HG02588 (cell line): ENCODE data around the gene GRHL3.

Source experiments
- ATAC-seq: cut with Tn5 transposase; IDR thresholded peaks from one replicate; pipeline ENCODE4 v1.9.1; 2021; ENCODE audit warnings: mild to moderate bottlenecking, moderate library complexity; ENCODE audit not compliant: unreplicated experiment

GRHL3 gene

DNA sequence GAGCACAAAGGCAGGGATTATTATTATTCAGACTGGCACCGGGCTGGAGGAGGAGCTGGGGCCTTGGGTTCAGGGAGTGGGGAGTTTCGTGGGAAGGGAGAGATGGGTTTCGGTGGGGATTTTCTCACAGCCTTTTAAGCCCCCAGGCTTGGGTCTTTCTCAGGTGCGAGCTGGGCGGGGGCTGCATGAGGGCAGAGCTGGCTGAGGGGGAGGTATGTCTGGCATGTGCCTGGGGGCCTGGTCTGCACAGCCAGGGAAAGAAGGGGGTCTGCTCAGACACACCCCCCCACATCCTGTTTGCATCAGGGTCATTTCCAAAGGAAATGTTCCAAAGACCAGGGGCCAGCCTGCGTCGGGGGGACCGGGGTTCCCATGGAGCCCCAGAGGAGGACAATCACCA lies 21.6 kb downstream of the GRHL3 start:
- no peak for ATAC-seq

DNA sequence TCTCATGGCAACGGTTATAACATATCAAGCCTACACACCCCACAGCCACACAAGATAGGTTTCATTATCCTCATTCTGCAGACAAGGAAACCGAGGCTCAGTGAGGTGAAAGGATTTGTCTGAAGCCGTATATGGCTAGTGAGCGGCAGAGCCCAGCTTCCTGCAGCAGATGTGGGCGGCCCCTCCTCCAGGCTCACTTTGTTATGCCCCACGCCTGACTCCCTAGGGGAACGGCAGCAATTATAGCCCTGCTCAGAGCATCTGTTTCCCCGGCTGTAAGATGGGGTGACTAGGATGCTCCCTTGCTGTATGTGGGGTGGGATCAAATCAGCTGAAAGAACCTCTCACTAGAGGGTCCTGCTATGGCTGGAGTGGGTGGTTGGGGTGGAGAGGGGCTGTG lies 22.1 kb downstream of the GRHL3 start:
- no peak for ATAC-seq

DNA sequence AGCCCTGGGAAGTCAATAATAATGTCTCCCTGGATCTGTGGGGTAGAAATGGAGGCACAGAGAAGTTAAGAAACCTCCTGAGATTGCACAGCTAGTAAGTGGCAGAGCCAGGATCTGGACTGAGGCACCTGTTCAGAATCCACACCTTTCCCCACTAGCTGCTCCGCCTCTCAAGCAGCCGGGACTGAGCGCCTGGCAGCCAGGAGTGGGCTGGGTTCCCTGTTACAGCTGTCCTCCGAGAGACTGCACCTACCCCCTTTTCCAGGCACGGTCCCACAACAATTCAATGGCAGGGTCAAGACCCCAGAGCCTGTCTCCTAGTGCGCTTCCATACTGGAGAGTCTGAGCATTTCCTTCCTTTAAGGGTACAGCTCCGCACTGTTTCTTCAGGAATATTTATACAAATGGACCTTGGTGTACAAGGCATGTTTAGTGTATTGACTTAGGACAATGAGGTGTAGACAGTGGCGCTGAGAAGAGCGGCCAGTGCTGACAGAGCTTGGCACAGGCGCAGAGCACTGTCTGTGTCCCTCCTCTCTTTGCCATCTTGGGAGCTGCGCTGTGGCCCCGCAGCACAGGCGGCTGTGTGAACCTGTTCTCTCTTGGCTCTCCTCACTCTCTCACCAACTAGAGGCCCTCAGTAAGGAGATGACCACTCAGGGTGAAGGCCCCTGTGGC lies 24.4 kb downstream of the GRHL3 start:
- no peak for ATAC-seq

DNA sequence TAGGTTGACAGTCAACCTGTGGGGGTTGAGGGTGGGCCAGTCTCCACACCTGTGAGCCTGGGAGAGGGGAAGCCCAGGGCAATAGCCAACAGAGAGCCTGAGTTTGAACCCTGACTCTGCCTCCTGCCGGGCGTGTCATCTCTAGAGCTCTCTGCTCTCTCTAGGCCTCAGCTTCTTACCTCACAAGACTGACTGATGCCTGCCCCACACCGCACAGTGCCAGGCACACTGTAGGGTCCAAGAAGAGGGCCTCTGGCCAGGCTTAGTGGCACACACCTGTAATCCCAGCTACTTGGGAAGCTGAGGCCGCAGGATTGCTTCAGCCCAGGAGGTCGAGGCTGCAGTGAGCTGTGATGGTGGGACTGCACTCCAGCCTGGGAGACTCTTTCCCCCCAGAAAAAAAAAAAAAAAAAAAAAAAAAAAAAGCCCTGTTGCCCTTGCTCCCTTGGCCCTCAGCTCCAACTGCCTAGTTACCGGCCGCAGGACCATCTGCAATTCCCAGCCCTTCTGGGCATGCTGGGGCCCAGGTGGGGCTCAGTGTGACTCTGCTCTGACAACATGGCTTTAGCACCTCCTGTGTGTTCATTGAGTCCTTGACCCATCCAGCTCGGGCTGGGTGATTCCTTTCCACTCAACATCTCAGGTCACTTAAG lies 25.1 kb downstream of the GRHL3 start:
- no peak for ATAC-seq

DNA sequence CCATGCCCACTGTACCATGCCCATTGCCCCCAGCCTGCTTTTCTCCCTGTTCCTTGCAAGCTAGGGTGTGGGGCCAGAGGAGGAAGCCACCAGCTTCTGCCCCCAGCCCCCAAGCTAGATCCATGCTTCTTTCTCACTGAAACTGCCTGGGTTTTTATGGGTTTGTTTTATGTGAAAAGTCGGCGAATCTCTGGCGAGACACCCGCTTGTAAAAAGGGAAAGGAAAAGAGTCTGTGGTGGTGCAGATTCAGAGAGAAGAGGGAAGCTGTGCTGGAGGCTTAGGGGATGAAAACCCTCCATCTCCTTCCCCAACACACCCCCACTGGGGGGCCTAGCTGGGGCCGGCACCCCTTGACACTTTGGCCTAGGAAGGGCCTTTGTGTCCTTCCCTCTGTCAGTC lies 26.2 kb downstream of the GRHL3 start:
- ATAC-seq = no peak

DNA sequence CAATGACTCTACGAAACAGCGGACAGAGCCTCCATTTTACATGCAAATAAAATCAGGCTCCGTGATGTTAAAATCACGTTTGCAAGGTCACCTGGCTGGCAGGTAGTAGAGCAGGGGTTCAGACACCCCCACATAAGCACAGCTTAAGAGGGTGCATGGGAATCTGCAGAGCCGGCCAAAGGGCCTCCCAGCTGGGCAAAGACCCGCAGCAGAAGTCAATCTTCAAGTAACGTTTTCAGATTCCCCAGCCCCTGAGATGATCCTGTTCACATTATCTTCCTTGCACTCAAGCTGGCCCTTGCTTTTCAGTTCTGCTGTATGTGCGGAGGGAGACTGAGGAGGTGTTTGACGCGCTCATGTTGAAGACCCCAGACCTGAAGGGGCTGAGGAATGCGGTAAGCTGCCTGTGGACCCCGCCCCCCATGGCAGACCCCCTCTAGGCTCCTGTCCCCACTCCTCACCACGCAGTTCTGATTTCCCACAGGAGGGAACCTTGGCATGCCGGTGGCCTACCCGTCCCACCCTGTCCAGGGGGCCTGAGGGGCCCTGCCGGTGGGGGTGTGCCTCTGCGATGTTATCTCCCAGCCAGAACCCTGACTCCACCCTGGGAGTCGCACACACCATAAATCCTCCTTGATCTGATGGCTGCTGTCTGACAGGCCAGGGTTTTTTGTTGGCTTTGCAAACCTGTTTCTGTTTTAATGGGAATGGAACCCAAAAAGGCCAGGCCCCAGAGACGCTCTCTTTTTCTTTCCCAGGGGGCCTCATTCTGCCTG lies 28.2 kb downstream of the GRHL3 start:
- ATAC-seq = no peak

DNA sequence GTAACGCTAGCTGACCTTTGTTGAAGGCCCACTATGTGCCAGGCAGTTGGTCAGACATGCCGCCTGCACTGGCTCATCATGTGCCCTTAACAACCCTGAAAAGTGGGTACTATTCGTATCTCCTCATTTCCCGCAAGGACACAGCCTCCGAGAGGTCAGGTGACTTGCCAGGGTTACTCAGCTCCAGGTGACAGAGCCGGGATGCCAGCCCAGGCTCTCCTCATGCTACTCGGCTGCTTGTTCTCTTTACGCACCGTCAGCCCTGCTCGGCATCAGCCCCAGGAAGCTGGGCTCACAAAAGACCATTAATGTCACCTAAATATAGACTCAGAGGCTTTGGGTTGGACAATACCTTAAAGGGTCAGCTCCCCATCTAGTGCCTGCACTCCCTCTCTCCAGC lies 29.0 kb downstream of the GRHL3 start:
- no peak for ATAC-seq

DNA sequence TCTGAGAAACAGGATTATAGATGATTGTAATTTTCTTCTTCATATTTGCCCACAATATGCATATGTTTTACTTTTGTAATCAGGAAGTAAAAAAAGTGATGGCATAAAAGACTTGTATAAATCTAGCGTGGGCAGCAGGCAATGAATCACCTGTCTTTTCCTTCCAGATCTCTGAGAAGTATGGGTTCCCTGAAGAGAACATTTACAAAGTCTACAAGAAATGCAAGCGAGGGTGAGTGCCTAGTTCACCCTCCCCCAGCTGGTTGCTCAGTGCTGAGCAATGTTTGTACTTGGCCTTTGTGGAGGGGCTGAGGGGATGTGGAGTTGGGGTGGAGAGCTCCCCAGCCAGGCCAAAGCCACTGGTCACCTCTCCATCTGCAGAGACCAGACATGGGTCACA lies 30.7 kb downstream of the GRHL3 start:
- no peak for ATAC-seq

DNA sequence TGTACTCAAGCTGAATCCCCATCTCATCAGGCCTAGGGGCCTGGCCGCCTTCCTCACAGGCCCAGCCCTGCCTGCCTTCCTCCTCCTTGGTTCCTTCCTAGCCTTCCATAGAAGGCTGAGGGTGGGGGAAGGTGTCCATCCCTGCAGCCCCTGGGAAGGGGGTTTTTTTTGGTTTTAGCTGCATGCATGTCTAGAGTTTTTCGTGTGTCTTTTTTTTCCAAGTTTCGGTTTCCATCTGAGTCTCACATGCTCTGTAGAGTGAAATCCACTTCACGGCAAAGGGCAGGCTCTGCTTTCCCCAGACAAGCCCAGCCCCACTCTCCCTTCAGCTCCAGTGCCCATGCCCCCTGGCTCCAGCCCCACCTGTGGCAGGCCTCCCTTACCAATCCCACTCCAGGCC lies 32.1 kb downstream of the GRHL3 start:
- no peak for ATAC-seq

DNA sequence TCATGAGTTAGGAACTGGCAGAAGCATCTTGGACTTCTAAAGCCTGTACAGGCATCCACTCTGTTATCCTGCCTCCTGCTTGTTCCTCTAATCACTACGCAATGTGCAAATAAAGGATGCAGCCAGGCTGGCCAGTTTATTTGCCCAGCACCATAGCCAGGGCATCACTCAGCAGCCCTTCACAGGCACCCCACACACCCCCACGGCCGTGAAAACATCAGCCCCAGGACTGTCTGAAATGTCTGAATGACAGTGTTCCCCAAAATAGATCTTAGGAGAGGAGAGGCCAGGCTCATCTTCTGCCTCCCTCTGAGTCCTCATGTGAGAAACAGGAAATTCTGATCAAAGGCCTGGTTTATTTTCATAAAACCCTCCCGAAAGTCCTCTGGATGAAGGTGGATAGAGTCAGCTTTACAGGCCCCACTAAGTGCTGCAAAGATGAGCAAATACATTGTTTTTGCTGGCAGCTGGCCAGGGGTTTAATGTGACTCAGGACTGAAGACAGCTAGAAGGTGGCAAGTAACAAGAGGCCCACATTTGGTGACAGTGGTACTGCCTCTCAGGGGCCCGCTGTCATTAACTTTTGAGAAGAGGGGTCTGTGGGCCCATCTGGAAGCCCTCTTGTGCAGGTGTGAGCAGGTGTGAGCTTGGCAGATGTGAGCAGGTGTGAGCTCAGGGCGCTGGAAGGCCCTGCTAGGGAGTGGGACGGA lies 32.9 kb downstream of the GRHL3 start:
- no peak for ATAC-seq

DNA sequence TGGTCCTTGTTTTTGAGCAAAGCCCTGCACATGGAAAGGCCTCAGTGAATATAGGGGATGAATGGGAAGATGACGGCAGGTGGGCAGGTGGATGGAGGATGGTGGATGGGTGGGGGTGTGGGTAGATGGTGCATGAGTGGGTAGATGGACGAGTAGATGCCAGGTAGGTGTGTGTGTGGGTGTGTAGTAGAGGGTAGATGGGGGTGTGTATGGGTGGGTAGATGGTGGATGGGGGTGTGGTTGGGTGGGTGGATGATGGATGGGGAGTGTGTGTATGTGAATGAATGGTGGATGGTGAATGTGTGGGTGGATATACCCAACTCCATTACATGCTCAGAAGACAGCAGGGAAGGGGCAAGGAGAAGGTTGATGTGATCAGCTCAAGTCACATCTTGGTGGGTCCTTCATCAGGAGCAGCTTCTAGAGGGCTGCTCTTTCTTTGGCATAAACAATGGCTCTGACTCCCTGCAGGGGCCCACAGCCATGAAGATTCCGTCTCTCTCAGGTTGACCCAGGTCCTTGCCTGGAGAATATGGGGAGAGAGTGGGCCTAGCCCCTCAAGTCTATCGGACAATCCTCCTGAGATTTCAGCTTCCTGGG lies 34.2 kb downstream of the GRHL3 start:
- ATAC-seq = no peak

DNA sequence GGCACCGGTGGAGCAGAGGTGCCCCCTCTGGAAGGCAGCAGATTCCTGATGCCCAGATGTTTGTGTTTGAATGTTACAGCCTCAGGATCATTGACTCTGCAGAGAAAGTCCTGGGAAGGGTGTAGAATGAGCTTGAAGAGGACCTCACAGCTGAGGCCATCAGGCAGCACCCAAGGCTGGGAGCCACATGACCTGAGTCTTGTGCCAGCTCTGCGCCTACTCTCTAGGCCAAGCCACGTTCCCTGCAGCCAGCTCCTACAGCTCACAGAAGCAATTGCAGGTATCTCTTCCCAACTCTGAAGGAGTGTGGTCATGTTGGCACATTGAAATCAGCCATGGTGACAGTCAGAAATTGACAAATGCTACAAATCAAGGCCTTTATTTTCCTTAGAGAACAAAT lies 36.3 kb downstream of the GRHL3 start:
- no peak for ATAC-seq

DNA sequence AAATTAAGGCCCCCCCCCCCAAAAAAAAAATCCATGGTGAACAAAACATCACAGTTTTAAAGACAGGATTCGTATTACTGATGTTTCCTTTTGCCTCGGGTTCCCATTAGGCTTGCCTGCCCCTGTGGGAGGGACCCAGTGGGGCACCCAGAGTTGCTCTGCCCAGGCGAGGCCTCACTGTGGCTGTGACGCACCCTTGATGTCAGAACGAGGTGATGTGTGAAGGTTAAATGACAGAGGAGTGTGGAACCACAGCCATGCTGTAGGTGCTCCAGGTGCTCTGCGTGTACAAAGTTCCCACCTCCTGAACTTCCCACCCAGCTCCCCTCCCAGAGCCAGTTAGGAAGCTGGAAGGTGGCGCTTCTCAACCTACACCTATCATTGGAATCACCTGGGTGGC lies 37.9 kb downstream of the GRHL3 start:
- no peak for ATAC-seq

DNA sequence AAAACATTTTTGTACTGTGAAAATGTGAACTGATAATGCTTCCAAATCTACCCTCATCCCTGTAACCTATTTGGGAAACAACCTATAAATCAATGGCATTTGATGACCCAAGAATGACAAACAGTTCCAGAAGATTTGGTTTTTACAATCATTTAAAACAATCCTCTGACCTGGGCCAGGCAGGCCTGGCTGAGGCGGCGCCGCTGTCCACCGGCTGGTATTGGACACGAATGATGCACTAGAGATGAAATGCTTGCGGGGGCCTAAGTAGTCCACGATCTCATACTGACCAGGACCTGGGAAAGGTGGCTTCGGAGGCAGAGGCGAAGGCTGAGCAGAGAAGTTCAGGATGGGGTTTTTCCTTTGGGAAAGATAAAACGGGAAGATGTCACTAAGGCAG lies 41.5 kb downstream of the GRHL3 start:
- no peak for ATAC-seq

DNA sequence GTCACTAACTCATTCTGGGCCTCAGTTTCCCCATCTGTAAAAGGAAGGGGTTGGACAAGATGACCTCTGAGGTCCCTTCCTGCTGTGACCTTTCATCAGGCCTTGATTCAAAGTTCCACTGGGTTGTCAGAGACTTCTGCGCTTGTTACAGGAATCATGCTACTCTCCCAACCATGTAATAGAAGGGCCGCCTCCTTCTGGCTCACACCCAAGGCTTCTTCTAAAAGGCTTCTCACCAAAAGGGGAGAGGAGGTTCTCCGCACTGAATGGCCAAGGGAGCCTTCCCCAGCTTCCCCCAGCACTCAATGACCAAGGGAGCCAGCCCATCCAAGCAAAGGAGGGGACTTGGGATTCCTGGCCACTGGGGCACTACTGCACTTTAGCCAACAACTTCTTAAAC lies 42.7 kb downstream of the GRHL3 start:
- no peak for ATAC-seq

DNA sequence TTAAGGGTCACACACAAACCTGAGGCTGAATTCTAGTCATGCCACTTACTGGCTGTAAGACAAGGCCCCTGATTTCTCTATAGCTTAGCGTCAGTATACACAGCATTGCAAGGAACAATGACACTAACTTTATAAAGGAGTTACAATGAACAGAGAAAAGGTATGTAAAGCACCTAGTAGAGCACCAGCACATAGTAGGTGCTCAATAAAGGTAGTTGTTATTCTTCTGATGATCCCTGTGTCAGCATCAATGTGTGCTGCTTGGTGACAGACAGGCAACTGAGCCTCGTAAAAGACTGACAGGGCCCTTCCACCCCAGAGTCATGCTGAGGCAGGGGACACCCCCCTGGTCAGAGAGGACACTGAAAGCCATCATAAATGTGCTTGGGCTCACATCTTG lies 43.2 kb downstream of the GRHL3 start:
- no peak for ATAC-seq

DNA sequence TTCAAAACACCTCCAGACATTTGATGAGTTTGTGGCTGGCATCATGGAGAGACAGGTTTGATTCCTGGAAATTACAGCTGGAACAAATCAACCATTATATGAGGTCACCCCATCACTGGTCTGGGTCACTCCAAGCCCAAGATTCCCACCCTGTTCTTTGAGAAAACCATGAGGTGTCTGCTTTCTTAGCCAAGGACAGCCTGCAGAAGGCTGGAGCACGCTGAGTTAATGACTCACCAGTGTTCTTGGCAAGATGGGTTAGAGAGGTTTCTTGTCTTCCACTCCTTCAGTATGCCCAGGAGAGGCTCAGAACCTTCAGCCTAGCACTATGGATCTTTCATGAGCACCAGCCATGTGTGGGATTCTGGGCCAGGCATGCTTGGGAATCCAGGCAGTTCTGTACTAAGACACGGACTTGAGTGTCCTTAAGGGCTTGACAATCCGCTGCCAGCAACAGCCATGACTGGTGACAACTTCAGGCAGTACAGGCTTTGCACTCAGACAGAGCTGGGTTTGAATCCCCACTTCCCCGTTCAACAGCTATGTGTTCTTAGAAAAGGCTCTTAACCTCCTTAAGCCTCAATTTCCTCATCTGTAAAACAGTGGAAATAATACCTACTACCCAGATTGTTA lies 43.9 kb downstream of the GRHL3 start:
- ATAC-seq = no peak

DNA sequence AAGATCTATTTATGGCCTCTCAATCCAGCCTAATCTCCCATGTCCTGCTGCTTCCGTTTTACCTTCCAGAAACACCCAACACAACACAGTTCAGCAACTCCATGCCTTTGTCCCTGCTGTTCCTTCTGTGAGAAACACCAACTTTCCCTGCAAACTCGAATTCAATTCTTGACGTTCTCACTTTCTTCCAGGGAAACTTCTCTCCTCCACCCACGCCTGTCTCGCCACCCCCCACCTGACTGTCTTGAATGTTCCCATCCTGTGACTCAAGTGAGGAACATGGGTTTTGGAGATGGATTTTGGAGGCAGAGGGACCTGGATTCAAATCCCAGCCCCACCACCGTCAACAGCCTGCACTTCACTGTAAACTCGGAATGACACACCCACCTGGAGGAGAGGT lies 44.8 kb downstream of the GRHL3 start:
- no peak for ATAC-seq

DNA sequence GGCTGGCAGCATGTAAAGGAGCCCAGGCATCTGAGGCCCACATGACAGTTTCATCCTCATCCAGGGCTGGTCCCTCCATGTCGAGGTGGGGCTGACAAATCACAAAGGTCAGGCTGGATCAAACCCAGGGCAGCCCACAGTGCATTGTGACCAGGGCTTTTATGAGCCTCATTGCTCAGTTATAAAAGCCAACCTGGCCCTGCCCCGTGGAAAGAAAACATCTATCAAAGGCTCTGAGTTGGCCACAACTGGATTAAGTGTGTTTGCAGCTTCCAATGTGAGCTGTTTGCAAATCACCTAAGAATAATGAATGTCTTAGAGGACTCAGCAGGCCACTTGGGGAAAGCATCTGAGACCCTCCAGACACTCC lies 45.4 kb downstream of the GRHL3 start:
- ATAC-seq = no peak

DNA sequence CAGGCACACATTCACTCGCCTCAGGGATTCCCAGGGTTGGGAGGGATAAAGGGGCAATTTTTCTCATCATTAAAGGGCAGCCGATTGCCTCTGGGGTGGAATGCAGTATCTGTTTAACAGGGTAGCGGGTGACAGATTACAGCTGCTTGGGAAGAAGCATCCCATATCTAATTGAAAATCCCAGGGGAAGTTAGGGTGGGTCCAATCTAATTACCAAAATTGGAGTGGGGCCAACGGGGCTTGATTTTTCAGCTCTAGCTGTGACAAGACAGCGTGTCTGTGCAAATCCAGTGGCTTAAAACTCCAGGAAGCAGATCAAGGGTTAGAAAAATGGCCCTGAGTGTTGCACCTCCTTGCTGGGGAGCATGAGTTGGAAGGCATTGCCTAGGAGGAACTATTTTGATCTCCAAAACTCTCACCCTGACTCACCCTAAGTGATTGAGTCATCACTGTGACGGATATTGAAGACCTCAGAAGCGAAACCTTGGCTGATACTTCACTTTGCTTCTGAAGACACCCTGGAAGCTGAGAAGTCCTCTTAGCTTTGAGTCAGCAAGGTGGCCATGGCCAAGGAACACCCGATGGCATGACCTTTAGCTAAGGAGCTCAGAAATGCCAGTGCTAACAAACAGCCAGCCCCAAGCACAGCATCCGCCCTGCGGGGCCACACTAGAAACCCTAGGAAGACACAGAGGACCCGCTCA lies 46.0 kb downstream of the GRHL3 start:
- no peak for ATAC-seq
